Duodenal mucosa (tissue), 2 donors: ENCODE measurements around the gene RANBP3.
A peak's percentile ranks its signal among the peaks of the same experiment; 100 is the strongest.
"Not testable (repeated sequence)": the region's sequence is repeated elsewhere in the genome, so short reads cannot be mapped to it uniquely, and the experiment has no call there.

Experiments used
- H3K27ac ChIP-seq: one replicate; pipeline ENCODE4 v1.7.0; 2013; ENCODE audit warnings: low read depth, low read length
- H3K27me3 ChIP-seq, 2 donors: one replicate each; pipeline ENCODE4 v1.7.0; 2013; ENCODE audit warnings: low read length in 2 of 2, control low read depth in 1 of 2; ENCODE audit not compliant: insufficient read depth in 2 of 2, control insufficient read depth in 1 of 2
- H3K36me3 ChIP-seq, 2 donors: one replicate each; pipeline ENCODE4 v1.7.0; 2013; ENCODE audit warnings: low read length in 2 of 2, control low read depth in 1 of 2; ENCODE audit not compliant: insufficient read depth in 2 of 2, control insufficient read depth in 1 of 2
- H3K4me1 ChIP-seq, 2 donors: one replicate each; pipeline ENCODE4 v1.7.0; 2013; ENCODE audit warnings: low read length in 2 of 2, control low read depth in 1 of 2; ENCODE audit not compliant: insufficient read depth in 2 of 2, control insufficient read depth in 1 of 2
- H3K4me3 ChIP-seq, 2 donors: one replicate each; pipeline ENCODE4 v1.7.0; 2013; ENCODE audit warnings: low read length in 2 of 2, low read depth in 1 of 2
- H3K9ac ChIP-seq, 2 donors: one replicate each; pipeline ENCODE4 v1.7.0; 2013; ENCODE audit warnings: low read length in 2 of 2, low read depth in 1 of 2
- H3K9me3 ChIP-seq, 2 donors: one replicate each; pipeline ENCODE4 v1.7.0; 2013; ENCODE audit warnings: low read length in 2 of 2, control low read depth in 1 of 2; ENCODE audit not compliant: control insufficient read depth in 1 of 2

Gene RANBP3

GRCh38 chr19:5966941-5967340 is 11.0 kb downstream of the RANBP3 start:
- no peak overlapping the region for H3K9ac ChIP-seq
- peaks cover 0 to 13% of the 10 kb centered on the region in 2 donors for H3K36me3 ChIP-seq
- H3K4me1 ChIP-seq = peaks cover 49 to 56% of the 10 kb centered on the region in 2 donors
- H3K27ac ChIP-seq = no peak overlapping the region
- no peaks in the 10 kb centered on the region for H3K9me3 ChIP-seq
- H3K27me3 ChIP-seq = no peaks in the 10 kb centered on the region
- H3K4me3 ChIP-seq = no peak overlapping the region

- Histone ChIP-seq H3K27me3 (no peaks in the 10 kb centered on the region), H3K9me3 (no peaks in the 10 kb centered on the region), H3K9ac (no peak overlapping the region), H3K36me3 (peaks cover 0 to 10% of the 10 kb centered on the region in 2 donors), H3K4me3 (no peak overlapping the region), H3K4me1 (peaks cover 53 to 56% of the 10 kb centered on the region in 2 donors), H3K27ac (no peak overlapping the region)
Observed at GRCh38 chr19:5966215-5966614, 11.7 kb downstream of the RANBP3 start.

DNA sequence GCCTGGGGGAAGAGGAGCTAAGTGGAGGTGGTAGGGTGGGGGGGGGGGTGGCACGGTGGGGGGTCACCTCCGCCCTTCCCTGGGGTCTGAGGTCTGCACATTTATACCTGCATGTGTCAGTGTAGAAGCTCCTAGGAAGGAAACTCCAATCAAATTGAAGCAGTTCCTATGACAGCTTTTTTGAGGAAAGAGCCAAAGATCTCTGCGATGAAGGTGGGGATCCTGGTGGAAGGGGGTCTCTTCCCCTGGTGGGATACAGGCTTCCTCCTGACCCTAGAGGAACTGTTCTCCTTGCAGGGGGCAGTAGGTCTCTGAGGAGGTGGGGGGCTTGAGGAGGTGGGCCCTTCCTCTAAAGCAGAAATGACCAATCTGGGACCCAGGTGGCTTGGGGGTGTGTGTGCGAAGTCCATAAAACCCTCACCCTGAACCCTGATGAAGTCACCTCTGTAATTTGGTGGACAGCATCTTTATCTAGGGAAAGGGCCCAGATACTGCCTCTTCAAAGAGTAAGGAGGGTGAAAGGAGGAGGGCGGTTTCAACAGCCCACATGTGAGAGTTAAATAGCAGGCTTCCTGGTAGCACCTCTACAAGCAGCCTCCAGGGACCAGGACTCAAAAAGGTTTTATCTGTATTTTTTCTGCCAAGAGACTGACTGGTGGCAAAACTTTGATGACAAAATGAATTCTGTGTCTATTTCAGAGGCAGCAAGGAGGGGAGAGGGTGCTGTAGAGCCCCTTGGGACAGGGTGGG is 12.9 kb downstream of the RANBP3 start:
- Histone ChIP-seq H3K9me3 (no peaks in the 10 kb centered on the region), H3K4me1 (peaks cover 59 to 62% of the 10 kb centered on the region in 2 donors), H3K36me3 (peaks cover 0 to 8% of the 10 kb centered on the region in 2 donors), H3K9ac (no peak overlapping the region), H3K27me3 (no peaks in the 10 kb centered on the region), H3K27ac (no peak overlapping the region), H3K4me3 (no peak overlapping the region)

DNA sequence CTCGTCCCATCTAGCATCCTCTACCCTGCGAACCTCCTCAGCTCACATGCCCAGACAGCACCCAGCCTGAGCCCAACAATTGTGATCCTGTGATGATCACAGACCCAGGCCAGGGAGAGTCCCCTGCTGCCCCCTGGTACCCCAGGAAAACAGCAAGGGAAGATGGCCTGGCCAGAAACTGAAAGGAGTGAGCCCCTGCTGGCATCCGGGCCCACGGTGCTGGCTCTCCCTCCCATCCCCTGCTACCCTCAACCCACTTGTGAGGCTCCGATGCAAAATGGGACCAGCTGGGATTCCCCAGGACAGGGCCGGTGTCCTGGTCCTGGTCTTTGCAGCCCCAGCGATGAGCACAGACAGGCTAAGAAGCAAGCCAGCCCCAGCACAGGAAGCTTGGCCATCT is 14.1 kb downstream of the RANBP3 start:
- Histone ChIP-seq H3K9me3 (no peaks in the 10 kb centered on the region), H3K4me3 (no peak overlapping the region), H3K27me3 (no peaks in the 10 kb centered on the region), H3K27ac (no peak overlapping the region), H3K4me1 (peaks cover 48 to 62% of the 10 kb centered on the region in 2 donors), H3K9ac (no peak overlapping the region), H3K36me3 (peaks cover 0 to 8% of the 10 kb centered on the region in 2 donors)

DNA sequence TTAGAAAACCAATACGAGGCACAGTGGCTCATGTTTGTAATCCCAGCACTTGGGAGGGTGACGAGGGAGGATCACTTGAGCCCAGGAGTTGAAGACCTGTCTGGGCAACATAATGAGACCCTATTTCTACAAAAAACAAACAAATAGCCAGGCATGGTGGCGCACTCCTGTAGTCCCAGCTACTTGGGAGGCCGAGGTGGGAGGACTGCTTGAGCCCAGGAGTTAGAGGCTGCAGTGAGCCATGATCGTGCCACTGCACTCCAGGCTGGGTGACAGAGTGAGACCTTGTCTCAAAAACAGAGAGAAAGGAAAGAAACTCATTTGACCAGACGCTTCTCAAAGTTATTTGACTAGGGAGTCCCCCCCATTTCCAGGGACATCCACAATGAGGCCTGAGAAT is 14.7 kb downstream of the RANBP3 start:
- H3K9me3 ChIP-seq, H3K27me3 ChIP-seq, H3K27ac ChIP-seq, H3K4me3 ChIP-seq, H3K36me3 ChIP-seq, H3K9ac ChIP-seq: not testable (repeated sequence)
- peaks cover 42 to 62% of the 10 kb centered on the region in 2 donors for H3K4me1 ChIP-seq

DNA sequence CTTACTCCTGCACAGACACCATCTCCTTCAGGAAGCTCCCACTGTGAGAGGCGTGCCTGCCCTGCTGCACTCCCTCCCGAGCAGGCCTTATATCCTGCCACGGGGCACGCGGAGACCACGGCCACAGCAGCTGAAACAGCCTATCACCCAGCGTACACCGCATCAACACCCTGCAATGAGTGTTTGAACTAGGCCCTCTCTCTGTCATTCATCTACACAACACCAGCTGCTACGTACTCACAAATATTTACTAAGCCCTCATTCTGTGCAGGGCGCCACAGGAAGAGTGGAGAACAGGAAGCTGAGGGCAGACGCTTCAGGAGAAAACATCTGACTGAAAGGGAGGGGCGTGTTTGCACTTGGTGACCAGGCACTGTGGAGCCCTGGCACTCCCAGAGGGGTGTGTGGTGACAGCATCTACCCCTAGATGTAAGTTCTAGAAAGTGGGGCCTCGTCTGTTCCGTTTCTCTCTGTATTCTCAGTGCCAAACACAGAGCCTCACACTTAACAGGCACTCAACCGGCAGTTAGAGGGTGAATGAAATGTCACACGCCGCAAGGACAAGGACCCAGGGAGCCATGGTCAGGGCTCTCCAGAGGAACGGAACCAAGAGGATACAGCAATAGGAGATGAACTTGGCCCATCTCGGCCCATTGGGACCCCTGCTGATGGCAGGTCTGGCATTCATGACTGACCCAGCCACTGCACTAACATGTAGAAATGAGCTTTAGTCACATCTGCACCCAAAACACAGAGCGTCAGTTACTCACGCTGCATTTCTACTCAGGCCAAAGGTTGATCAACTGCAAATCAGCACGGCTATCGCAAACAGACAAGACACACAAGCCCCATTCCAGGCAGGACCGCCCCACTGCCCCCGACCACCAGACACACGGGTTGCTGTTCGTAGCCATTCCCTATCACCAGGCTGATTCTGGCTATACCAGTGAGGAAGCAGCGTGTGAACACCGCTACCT is 15.7 kb downstream of the RANBP3 start:
- H3K4me1 ChIP-seq = peaks cover 43 to 59% of the 10 kb centered on the region in 2 donors
- peaks cover 0 to 11% of the 10 kb centered on the region in 2 donors for H3K36me3 ChIP-seq
- H3K27ac ChIP-seq = peak overlapping the region; percentile 51
- peak overlapping the region; percentile 19 to 33 for H3K4me3 ChIP-seq
- H3K9me3 ChIP-seq = no peaks in the 10 kb centered on the region
- H3K9ac ChIP-seq = peak overlapping the region; percentile 41 to 45
- no peaks in the 10 kb centered on the region for H3K27me3 ChIP-seq

DNA sequence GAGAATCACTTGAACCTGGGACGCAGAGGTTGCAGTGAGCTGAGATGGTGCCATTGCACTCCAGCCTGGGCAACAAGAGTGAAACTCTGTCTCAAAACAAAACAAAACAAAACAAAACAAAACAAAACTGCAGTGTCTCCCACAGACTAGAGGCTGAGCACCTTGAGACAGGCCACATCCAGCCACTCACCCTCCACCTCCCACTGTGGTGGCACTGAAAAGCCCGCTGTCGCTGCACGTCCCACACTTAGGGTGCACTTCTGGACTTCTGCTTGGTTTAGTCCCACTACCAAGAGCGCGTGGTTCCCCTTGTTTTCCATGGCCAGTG is 16.3 kb downstream of the RANBP3 start:
- Histone ChIP-seq H3K9ac (peak overlapping the region; percentile 41 to 45), H3K36me3 (peaks cover 0 to 11% of the 10 kb centered on the region in 2 donors), H3K27ac (peak overlapping the region; percentile 51), H3K4me3 (peak overlapping the region; percentile 19 to 33), H3K4me1 (peaks cover 40 to 64% of the 10 kb centered on the region in 2 donors)
- H3K9me3 ChIP-seq, H3K27me3 ChIP-seq: not testable (repeated sequence)

- H3K4me1 ChIP-seq = peaks cover 32 to 62% of the 10 kb centered on the region in 2 donors
- no peak overlapping the region for H3K27ac ChIP-seq
- peaks cover 0 to 5% of the 10 kb centered on the region in 2 donors for H3K36me3 ChIP-seq
- H3K4me3 ChIP-seq = no peak overlapping the region
- H3K9me3 ChIP-seq = no peaks in the 10 kb centered on the region
- H3K9ac ChIP-seq = no peak overlapping the region
- no peaks in the 10 kb centered on the region for H3K27me3 ChIP-seq
Observed at GRCh38 chr19:5960005-5961001, 17.6 kb downstream of the RANBP3 start.

- H3K9ac ChIP-seq = no peak overlapping the region
- no peaks in the 10 kb centered on the region for H3K9me3 ChIP-seq
- H3K4me1 ChIP-seq = peaks cover 39 to 69% of the 10 kb centered on the region in 2 donors
- H3K27me3 ChIP-seq = no peaks in the 10 kb centered on the region
- no peak overlapping the region for H3K4me3 ChIP-seq
- H3K36me3 ChIP-seq = peaks cover 0 to 5% of the 10 kb centered on the region in 2 donors
- H3K27ac ChIP-seq = no peak overlapping the region
Observed at GRCh38 chr19:5959260-5960004, 18.5 kb downstream of the RANBP3 start.
